ENCODE measurements around the gene SEC61B.

GRCh38 chr9:99230206-99230605, 8.1 kb downstream of the SEC61B start:
- no peak for TF ChIP-seq CTCF (IDR thresholded peaks at IDR 0.05)
- TF ChIP-seq POLR2A (IDR thresholded peaks at IDR 0.05): no peak
